Epithelial cell of esophagus (primary cell): Measurements from ENCODE around the gene CASZ1.

Experiments
- DNase-seq: peaks from one replicate; pipeline ENCODE4 v3.0.0; 2010; ENCODE audit warnings: low read depth
- H3K4me3 ChIP-seq: 2 replicates; pipeline ENCODE4 v1.5.1; 2011; ENCODE audit warnings: mild to moderate bottlenecking, low read length, control low read depth
- TF ChIP-seq, protein P1 (sequence below): IDR thresholded peaks from 2 replicates; pipeline ENCODE4 v1.5.1; 2011; ENCODE audit warnings: low read depth, mild to moderate bottlenecking, low read length, control low read depth, inconsistent platforms; ENCODE audit not compliant: insufficient read depth; ENCODE audit errors: missing control alignments

CASZ1 gene

GRCh38 chr1:10708757-10709156 is 87.7 kb downstream of the CASZ1 start:
- no peak overlapping the region for H3K4me3 ChIP-seq
- TF ChIP-seq, protein P1, sequence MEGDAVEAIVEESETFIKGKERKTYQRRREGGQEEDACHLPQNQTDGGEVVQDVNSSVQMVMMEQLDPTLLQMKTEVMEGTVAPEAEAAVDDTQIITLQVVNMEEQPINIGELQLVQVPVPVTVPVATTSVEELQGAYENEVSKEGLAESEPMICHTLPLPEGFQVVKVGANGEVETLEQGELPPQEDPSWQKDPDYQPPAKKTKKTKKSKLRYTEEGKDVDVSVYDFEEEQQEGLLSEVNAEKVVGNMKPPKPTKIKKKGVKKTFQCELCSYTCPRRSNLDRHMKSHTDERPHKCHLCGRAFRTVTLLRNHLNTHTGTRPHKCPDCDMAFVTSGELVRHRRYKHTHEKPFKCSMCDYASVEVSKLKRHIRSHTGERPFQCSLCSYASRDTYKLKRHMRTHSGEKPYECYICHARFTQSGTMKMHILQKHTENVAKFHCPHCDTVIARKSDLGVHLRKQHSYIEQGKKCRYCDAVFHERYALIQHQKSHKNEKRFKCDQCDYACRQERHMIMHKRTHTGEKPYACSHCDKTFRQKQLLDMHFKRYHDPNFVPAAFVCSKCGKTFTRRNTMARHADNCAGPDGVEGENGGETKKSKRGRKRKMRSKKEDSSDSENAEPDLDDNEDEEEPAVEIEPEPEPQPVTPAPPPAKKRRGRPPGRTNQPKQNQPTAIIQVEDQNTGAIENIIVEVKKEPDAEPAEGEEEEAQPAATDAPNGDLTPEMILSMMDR: no peak

GRCh38 chr1:10707208-10707607 is 89.2 kb downstream of the CASZ1 start:
- TF ChIP-seq, protein P1: no peak
- DNase-seq: no peak
- no peak overlapping the region for H3K4me3 ChIP-seq

More at GRCh38 chr1:10708757-10709156, 87.7 kb downstream of the CASZ1 start:
- no peak for DNase-seq

DNA sequence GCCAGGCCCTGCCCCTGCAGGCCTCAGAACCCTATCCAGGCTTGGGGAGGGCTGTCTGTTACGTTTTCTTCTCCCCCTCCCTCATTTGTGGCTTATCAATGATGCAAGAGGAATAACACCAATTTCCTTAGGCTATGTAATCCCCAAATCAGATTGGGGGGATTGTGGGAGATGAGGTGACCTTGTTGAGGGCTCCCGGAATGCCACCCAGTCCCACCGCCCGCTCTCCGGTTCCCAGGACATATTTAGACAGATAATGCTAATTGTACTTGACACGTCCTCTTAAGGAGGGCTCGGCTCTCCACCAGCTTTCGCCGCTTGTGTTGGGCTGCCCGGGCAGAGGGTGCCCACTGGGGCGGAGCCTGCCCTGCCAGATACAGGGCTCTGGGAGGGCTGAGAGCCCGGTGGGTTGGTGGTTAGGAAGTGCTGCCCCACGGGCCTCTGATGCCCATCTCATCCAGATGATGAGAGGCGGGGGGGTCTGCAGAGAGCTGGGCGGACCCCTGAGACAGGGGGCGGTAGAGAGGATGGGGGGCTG is 90.0 kb downstream of the CASZ1 start:
- no peak for DNase-seq
- TF ChIP-seq, protein P1: no peak

DNA sequence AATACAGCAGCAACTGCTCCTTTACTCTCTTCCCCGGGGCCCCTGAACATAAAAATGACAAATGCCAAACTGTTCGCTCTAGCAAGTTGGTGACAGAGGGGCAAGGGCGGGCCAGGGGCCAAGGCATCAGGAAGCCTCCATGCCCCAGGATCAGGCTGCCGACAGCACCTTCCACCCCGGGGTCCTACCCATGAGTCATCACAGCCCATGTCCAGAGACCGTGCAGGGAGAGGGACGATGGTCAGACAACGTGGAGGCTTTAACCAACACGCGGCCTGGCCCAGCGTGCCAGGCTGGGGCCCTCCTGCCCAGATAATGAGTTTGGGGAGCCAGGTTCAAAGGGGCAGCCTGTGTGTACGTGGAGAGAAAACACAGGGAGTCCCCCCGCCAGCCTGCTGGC is 90.5 kb downstream of the CASZ1 start:
- TF ChIP-seq, protein P1: no peak
- DNase-seq: no peak
- no peak overlapping the region for H3K4me3 ChIP-seq

More for the DNA sequence above, 90.0 kb downstream of the CASZ1 start:
- H3K4me3 ChIP-seq: no peak overlapping the region

- H3K4me3 ChIP-seq: no peak overlapping the region
- DNase-seq: no peak
- TF ChIP-seq, protein P1: no peak
Measured at GRCh38 chr1:10704368-10704882, 92.0 kb downstream of the CASZ1 start.

DNA sequence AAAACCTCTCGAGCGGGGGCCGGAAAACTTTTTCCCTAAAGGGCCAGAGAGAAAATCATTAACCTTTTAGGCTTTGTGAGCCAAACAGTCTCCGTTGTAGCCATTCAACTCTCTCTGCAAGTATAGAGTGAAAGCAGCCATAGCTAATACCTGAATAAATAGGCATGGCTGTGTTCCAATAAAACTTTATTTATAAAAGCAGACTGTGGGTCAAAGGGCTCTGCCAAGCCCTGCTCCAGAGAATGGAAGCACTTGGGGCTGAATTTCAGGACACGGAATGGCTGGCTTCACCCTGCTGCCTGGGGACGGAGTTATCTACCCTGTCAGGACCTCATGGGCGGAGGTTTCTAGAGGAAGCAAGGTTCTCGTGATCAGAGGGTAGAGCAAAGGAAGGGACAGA is 92.7 kb downstream of the CASZ1 start:
- no peak for DNase-seq
- H3K4me3 ChIP-seq: no peak overlapping the region
- TF ChIP-seq, protein P1: no peak

DNA sequence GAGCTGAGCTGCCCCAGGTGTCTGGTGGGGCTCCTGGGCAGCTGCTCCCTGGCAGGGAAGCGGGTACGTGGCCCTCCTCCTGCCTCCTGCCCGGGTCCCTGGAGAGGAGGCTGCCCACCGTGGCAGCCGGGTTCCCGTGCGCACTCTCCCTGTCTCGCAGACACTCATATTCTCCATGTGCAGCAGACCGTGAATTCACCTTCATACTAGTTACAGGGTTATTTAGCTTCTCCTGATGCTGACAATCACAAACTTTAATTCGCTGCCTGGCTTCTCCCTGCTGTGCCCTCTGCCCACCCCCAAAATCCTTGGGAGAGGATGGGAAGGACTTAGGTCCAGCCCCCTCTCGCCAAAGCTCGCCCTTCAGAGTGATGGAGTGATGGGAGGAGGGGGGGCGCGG is 95.3 kb downstream of the CASZ1 start:
- TF ChIP-seq, protein P1: no peak
- no peak overlapping the region for H3K4me3 ChIP-seq
- no peak for DNase-seq
